HepG2 (cell line): ENCODE results near the gene SNAI1. TPM values are rescaled to one million over a fixed set of nuclear protein-coding genes. Genes with fewer than 3 reads are reported as not detected.

ENCODE experiments used
- AGO1 ChIP-seq: fragments of 200-400 bp; formaldehyde crosslinking; IDR thresholded peaks from 2 replicates; pipeline ENCODE4 v1.6.1; 2017; ENCODE audit warnings: mild to moderate bottlenecking, low read depth, low read length, moderate library complexity; ENCODE audit not compliant: poor library complexity, severe bottlenecking
- ATF7 ChIP-seq, 2 experiments: fragments of 450-650 bp in 1 of 2; sonication (generic) in 1 of 2; formaldehyde crosslinking in 1 of 2; IDR thresholded peaks; 2 replicates each; pipeline versions ENCODE4 v1.4.0 to v1.6.1; 2016 to 2020; ENCODE audit warnings: antibody characterized with exemption in 1 of 2, mild to moderate bottlenecking in 1 of 2, missing genetic modification reagents in 1 of 2
- CHD4 ChIP-seq: fragments of 200-600 bp; sonication (generic); IDR thresholded peaks from 2 replicates; pipeline ENCODE4 v1.7.0; 2017; ENCODE audit warnings: mild to moderate bottlenecking, low read length, borderline replicate concordance
- GRHL1 ChIP-seq: sonication (generic); formaldehyde crosslinking; conservative IDR thresholded peaks from 2 replicates; pipeline ENCODE4 v1.8.0; 2022; ENCODE audit warnings: missing genetic modification reagents
- MAF1 ChIP-seq: sonication (generic); formaldehyde crosslinking; IDR thresholded peaks from 2 replicates; pipeline ENCODE4 v1.5.0; 2020; ENCODE audit warnings: missing genetic modification reagents, borderline replicate concordance
- MAX ChIP-seq: IDR thresholded peaks from 2 replicates; pipeline ENCODE4 v1.6.1; 2012; ENCODE audit warnings: inconsistent platforms
- MYC ChIP-seq: sonication (generic); formaldehyde crosslinking; IDR thresholded peaks from 2 replicates; pipeline ENCODE4 v1.9.0; 2021; ENCODE audit warnings: missing genetic modification reagents, borderline replicate concordance
- NFYB ChIP-seq: sonication (generic); formaldehyde crosslinking; IDR thresholded peaks from 2 replicates; pipeline ENCODE4 v1.4.0; 2020; ENCODE audit warnings: missing genetic modification reagents
- NR2C2 ChIP-seq: sonication (generic); formaldehyde crosslinking; IDR thresholded peaks from 2 replicates; pipeline ENCODE4 v1.4.0; 2020; ENCODE audit warnings: missing genetic modification reagents, mild to moderate bottlenecking, moderate library complexity, borderline replicate concordance
- SALL2 ChIP-seq: sonication (generic); formaldehyde crosslinking; IDR thresholded peaks from 2 replicates; pipeline ENCODE4 v1.8.1; 2023; ENCODE audit warnings: mild to moderate bottlenecking, missing genetic modification reagents, inconsistent platforms
- TEF ChIP-seq: sonication (generic); formaldehyde crosslinking; IDR thresholded peaks from 2 replicates; pipeline ENCODE4 v1.5.0; 2020; ENCODE audit warnings: missing genetic modification reagents
- ZBTB39 ChIP-seq: sonication (generic); formaldehyde crosslinking; IDR thresholded peaks from 2 replicates; pipeline ENCODE4 v1.5.0; 2020; ENCODE audit warnings: missing genetic modification reagents
- polyA plus RNA-seq, 8 experiments: library from polyadenylated mRNA; depleted of rRNA in 3 of 8; stranded (reverse) in 7 of 8; unstranded in 1 of 8; fragments of >200 nt; fragmentation: Illumina TruSeq in 4 of 8; extraction: Trizol in 4 of 8; gene quantifications; 2 replicates each; pipeline versions ENCODE4 v1.2.1 to v1.2.3, GENCODE V29; 2011 to 2016; ENCODE audit warnings: low read depth in 4 of 8, missing spikeins in 1 of 8, mixed read lengths in 1 of 8; ENCODE audit not compliant: insufficient read depth in 1 of 8
- total RNA-seq, 5 experiments: library from RNA; depleted of rRNA; stranded (reverse); fragments of >200 nt; fragmentation: Illumina TruSeq; extraction: Trizol; gene quantifications; 2 replicates each; pipeline ENCODE4 v1.2.3, GENCODE V29; 2016; ENCODE audit warnings: low read depth in 1 of 5
- TF ChIP-seq, protein P1 (sequence below): sonication (generic); formaldehyde crosslinking; IDR thresholded peaks from 2 replicates; pipeline ENCODE4 v1.5.1; 2020; ENCODE audit warnings: missing genetic modification reagents, mild to moderate bottlenecking, borderline replicate concordance
- TF ChIP-seq, protein P2 (sequence below): conservative IDR thresholded peaks from 2 replicates; pipeline ENCODE4 v1.6.1; 2018; ENCODE audit warnings: missing genetic modification reagents
- TF ChIP-seq, protein P3 (sequence below): IDR thresholded peaks from 2 replicates; pipeline ENCODE4 v1.4.0; 2020; ENCODE audit warnings: mild to moderate bottlenecking, missing genetic modification reagents

SNAI1 gene
- total and polyA plus RNA-seq, 2 of the 13 experiments (the other 11 are each of a cell fraction or from before 2014, with no cell fraction given): 1.3 to 1.4 TPM

GRCh38 chr20:49936153-49937026 lies 46.4 kb upstream of the SNAI1 start, which contains the start of gene RNF114 (continued):
- TF ChIP-seq, protein P1, sequence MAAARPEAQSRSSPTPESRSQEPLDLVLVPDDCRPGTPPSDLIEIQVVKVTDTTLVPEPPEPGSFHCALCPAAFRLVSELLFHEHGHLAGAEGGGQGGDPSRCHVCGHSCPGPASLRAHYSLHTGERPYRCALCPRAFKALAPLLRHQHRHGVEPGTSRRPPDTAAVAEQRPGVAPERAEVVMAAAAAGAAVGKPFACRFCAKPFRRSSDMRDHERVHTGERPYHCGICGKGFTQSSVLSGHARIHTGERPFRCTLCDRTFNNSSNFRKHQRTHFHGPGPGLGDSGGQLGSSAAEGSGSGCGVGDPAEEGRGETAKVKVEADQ (CRISPR knock-in tag): 0 out of 2 replicates have a peak, but pooled peaks have one; percentile 10
- TF ChIP-seq ATF7 (IDR thresholded peaks at IDR 0.05) (no peak), ATF7 (CRISPR knock-in tag; IDR thresholded peaks at IDR 0.05) (no peak), TEF (CRISPR knock-in tag) (no peak; the same call in 1 of the 2 replicates), ZBTB39 (CRISPR knock-in tag) (peak; percentile 2; the same call in 1 of the 2 replicates), GRHL1 (no peak), AGO1 (no peak), MYC (CRISPR knock-in tag) (peak; percentile 85), SALL2 (CRISPR knock-in tag) (0 out of 2 replicates have a peak, but pooled peaks have one; percentile 53), CHD4 (no peak), MAX (peak; percentile 81), MAF1 (CRISPR knock-in tag) (no peak), NFYB (CRISPR knock-in tag) (no peak; the same call in 1 of the 2 replicates), NR2C2 (CRISPR knock-in tag) (peak; percentile 70)
- TF ChIP-seq, protein P2, sequence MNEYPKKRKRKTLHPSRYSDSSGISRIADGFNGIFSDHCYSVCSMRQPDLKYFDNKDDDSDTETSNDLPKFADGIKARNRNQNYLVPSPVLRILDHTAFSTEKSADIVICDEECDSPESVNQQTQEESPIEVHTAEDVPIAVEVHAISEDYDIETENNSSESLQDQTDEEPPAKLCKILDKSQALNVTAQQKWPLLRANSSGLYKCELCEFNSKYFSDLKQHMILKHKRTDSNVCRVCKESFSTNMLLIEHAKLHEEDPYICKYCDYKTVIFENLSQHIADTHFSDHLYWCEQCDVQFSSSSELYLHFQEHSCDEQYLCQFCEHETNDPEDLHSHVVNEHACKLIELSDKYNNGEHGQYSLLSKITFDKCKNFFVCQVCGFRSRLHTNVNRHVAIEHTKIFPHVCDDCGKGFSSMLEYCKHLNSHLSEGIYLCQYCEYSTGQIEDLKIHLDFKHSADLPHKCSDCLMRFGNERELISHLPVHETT (CRISPR knock-in tag): peak; percentile 71; the same call in 1 of the 2 replicates
- TF ChIP-seq, protein P3, sequence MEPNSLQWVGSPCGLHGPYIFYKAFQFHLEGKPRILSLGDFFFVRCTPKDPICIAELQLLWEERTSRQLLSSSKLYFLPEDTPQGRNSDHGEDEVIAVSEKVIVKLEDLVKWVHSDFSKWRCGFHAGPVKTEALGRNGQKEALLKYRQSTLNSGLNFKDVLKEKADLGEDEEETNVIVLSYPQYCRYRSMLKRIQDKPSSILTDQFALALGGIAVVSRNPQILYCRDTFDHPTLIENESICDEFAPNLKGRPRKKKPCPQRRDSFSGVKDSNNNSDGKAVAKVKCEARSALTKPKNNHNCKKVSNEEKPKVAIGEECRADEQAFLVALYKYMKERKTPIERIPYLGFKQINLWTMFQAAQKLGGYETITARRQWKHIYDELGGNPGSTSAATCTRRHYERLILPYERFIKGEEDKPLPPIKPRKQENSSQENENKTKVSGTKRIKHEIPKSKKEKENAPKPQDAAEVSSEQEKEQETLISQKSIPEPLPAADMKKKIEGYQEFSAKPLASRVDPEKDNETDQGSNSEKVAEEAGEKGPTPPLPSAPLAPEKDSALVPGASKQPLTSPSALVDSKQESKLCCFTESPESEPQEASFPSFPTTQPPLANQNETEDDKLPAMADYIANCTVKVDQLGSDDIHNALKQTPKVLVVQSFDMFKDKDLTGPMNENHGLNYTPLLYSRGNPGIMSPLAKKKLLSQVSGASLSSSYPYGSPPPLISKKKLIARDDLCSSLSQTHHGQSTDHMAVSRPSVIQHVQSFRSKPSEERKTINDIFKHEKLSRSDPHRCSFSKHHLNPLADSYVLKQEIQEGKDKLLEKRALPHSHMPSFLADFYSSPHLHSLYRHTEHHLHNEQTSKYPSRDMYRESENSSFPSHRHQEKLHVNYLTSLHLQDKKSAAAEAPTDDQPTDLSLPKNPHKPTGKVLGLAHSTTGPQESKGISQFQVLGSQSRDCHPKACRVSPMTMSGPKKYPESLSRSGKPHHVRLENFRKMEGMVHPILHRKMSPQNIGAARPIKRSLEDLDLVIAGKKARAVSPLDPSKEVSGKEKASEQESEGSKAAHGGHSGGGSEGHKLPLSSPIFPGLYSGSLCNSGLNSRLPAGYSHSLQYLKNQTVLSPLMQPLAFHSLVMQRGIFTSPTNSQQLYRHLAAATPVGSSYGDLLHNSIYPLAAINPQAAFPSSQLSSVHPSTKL: peak; percentile 20; the same call in 1 of the 2 replicates
